ENCODE data around the gene ART4. TPM values are rescaled to one million over a fixed set of nuclear protein-coding genes. Genes with fewer than 3 reads are reported as not detected.

The ART4 gene
- total RNA-seq, 1 experiment from 2014 or later: not detected

- CTCF ChIA-PET: no interaction called here
- Mint-ChIP-seq H3K4me1 (ENCODE audit: low read depth, unreplicated experiment) (peaks cover 11% of the 10 kb centered on the region), H3K36me3 (ENCODE audit: insufficient read depth, unreplicated experiment) (no peaks in the 10 kb centered on the region), H3K27ac (ENCODE audit: unreplicated experiment) (no peak overlapping the region), H3K9me3 (ENCODE audit: low read depth, unreplicated experiment) (no peaks in the 10 kb centered on the region), H3K27me3 (ENCODE audit: unreplicated experiment) (no peaks in the 10 kb centered on the region), H3K4me3 (ENCODE audit: low read depth, unreplicated experiment) (no peak overlapping the region)
- intact Hi-C loops (cut with micrococcal nuclease; ENCODE audit: unreplicated experiment): no loop called here
- no peak for TF ChIP-seq CTCF (IDR thresholded peaks at IDR 0.05; ENCODE audit: unreplicated experiment)
- DNase-seq: no peak
- no TSS peak for BruUV-seq (replicated peaks)
Measured at GRCh38 chr12:14879222-14879933, 36.1 kb upstream of the ART4 start.

DNA sequence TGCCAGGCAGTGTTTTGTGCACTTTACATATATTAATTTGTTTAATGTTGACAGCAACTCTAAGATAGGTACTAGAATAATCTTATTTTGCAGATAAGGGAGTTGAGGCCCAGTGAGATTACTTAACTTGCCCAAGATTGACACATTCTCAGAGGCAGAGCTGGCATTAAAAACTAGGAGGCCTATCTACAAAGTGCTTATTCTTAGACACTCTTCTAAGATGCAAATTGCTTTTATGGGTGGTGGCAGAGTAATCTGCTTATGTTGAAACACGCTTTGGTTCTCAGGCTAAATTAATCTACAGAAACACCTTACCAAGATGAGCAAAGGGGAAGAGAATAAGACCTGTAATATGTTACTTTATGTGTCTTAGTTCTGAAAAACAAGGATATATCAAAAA lies 35.2 kb upstream of the ART4 start:
- H3K9me3 Mint-ChIP-seq (ENCODE audit: low read depth, unreplicated experiment): no peaks in the 10 kb centered on the region
- H3K4me1 Mint-ChIP-seq (ENCODE audit: low read depth, unreplicated experiment): peaks cover 9% of the 10 kb centered on the region
- no TSS peak for BruUV-seq (replicated peaks)
- no peak for DNase-seq
- intact Hi-C loops (cut with micrococcal nuclease; ENCODE audit: unreplicated experiment): no loop called here
- CTCF ChIA-PET: no interaction called here
- no peaks in the 10 kb centered on the region for H3K36me3 Mint-ChIP-seq (ENCODE audit: insufficient read depth, unreplicated experiment)
- no peaks in the 10 kb centered on the region for H3K27me3 Mint-ChIP-seq (ENCODE audit: unreplicated experiment)
- no peak overlapping the region for H3K27ac Mint-ChIP-seq (ENCODE audit: unreplicated experiment)
- H3K4me3 Mint-ChIP-seq (ENCODE audit: low read depth, unreplicated experiment): no peak overlapping the region
- TF ChIP-seq CTCF (IDR thresholded peaks at IDR 0.05; ENCODE audit: unreplicated experiment): no peak

DNA sequence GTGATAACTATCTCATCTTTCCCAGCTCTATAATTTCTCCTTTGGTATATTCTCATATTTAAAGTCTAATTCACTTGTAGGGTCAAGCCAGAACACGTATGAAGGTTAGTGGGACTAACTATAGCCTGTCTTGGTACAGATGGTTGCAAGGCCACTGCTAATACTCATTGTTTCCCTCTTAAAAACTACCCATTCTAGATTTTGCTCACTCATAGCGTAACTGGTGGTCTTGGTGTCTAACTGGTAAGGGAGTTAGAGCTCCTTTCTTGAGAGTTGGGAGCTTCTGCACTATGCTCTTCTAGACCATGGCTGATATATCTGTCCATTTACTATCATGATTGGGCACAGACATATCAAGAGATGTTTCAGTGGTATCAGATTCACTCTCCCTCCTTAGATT lies 33.5 kb upstream of the ART4 start:
- Mint-ChIP-seq H3K27ac (ENCODE audit: unreplicated experiment) (no peak overlapping the region), H3K36me3 (ENCODE audit: insufficient read depth, unreplicated experiment) (no peaks in the 10 kb centered on the region), H3K4me3 (ENCODE audit: low read depth, unreplicated experiment) (no peak overlapping the region), H3K27me3 (ENCODE audit: unreplicated experiment) (no peaks in the 10 kb centered on the region), H3K4me1 (ENCODE audit: low read depth, unreplicated experiment) (peaks cover 9% of the 10 kb centered on the region), H3K9me3 (ENCODE audit: low read depth, unreplicated experiment) (no peaks in the 10 kb centered on the region)
- no peak for TF ChIP-seq CTCF (IDR thresholded peaks at IDR 0.05; ENCODE audit: unreplicated experiment)
- CTCF ChIA-PET: no interaction called here
- intact Hi-C loops (cut with micrococcal nuclease; ENCODE audit: unreplicated experiment): no loop called here
- no peak for DNase-seq
- BruUV-seq (replicated peaks): no TSS peak

- no TSS peak for BruUV-seq (replicated peaks)
- CTCF ChIA-PET: no interaction called here
Measured at GRCh38 chr12:14874882-14875281, 31.6 kb upstream of the ART4 start.

More at GRCh38 chr12:14874882-14875281, 31.6 kb upstream of the ART4 start:
- H3K27me3 Mint-ChIP-seq (ENCODE audit: unreplicated experiment): no peaks in the 10 kb centered on the region
- DNase-seq: no peak
- H3K27ac Mint-ChIP-seq (ENCODE audit: unreplicated experiment): no peak overlapping the region
- no peak overlapping the region for H3K4me3 Mint-ChIP-seq (ENCODE audit: low read depth, unreplicated experiment)
- intact Hi-C loops (cut with micrococcal nuclease; ENCODE audit: unreplicated experiment): no loop called here
- H3K4me1 Mint-ChIP-seq (ENCODE audit: low read depth, unreplicated experiment): peaks cover 9% of the 10 kb centered on the region
- H3K36me3 Mint-ChIP-seq (ENCODE audit: insufficient read depth, unreplicated experiment): no peaks in the 10 kb centered on the region
- TF ChIP-seq CTCF (IDR thresholded peaks at IDR 0.05; ENCODE audit: unreplicated experiment): no peak
- H3K9me3 Mint-ChIP-seq (ENCODE audit: low read depth, unreplicated experiment): no peaks in the 10 kb centered on the region

Measured in Calu3 (cell line).